SJSA1 (cell line): ENCODE measurements around the gene UBE2G1. TPM values are rescaled to one million over a fixed set of nuclear protein-coding genes. Genes with fewer than 3 reads are reported as not detected.
"Not testable (repeated sequence)": the region's sequence is repeated elsewhere in the genome, so short reads cannot be mapped to it uniquely, and the experiment has no call there.

Source experiments
- DNase-seq, 2 experiments: peaks; one replicate each; pipeline ENCODE4 v3.0.0-alpha.2; 2015 to 2020; ENCODE audit warnings: low spot score in 2 of 2, low read depth in 1 of 2
- H3K27ac ChIP-seq: fragments of 250-450 bp; sonication (Bioruptor Pico); 2 replicates; pipeline ENCODE4 v1.5.1; 2020; ENCODE audit warnings: mild to moderate bottlenecking, moderate library complexity
- H3K27me3 ChIP-seq: fragments of 250-450 bp; sonication (Bioruptor Pico); replicated peaks from 2 replicates; pipeline ENCODE4 v1.5.1; 2020; ENCODE audit warnings: mild to moderate bottlenecking, moderate library complexity
- H3K36me3 ChIP-seq: fragments of 250-450 bp; sonication (Bioruptor Pico); 2 replicates; pipeline ENCODE4 v1.5.1; 2020; ENCODE audit warnings: mild to moderate bottlenecking
- H3K4me1 ChIP-seq: fragments of 250-450 bp; sonication (Bioruptor Pico); replicated peaks from 2 replicates; pipeline ENCODE4 v1.6.1; 2021; ENCODE audit warnings: mild to moderate bottlenecking
- H3K4me3 ChIP-seq: fragments of 250-450 bp; sonication (Bioruptor Pico); 2 replicates; pipeline ENCODE4 v1.5.1; 2020; ENCODE audit warnings: mild to moderate bottlenecking
- H3K9me3 ChIP-seq: fragments of 250-450 bp; sonication (Bioruptor Pico); replicated peaks from 2 replicates; pipeline ENCODE4 v1.5.1; 2020; ENCODE audit warnings: mild to moderate bottlenecking
- total RNA-seq: library from RNA; depleted of rRNA; stranded (reverse); fragments of >200 nt; shearing (Covaris generic); gene quantifications from 2 replicates; pipeline ENCODE4 v1.2.3, GENCODE V29; 2014

The UBE2G1 gene
- total RNA-seq, 1 experiment from 2014 or later, result 39.8 TPM

GRCh38 chr17:4256952-4257351 is 109.5 kb downstream of the UBE2G1 start:
- no peaks in the 10 kb centered on the region for H3K27me3 ChIP-seq
- peaks cover 37% of the 10 kb centered on the region for H3K36me3 ChIP-seq
- H3K9me3 ChIP-seq, result peaks cover 16% of the 10 kb centered on the region
- no peak overlapping the region for H3K4me3 ChIP-seq
- H3K27ac ChIP-seq, result no peak overlapping the region
- no peaks in the 10 kb centered on the region for H3K4me1 ChIP-seq
- no peak for DNase-seq

GRCh38 chr17:4255271-4255670 is 111.2 kb downstream of the UBE2G1 start:
- not testable (repeated sequence) for H3K27ac ChIP-seq, H3K4me1 ChIP-seq, DNase-seq, H3K27me3 ChIP-seq, H3K4me3 ChIP-seq
- Histone ChIP-seq H3K9me3 (peaks cover 16% of the 10 kb centered on the region), H3K36me3 (peaks cover 25% of the 10 kb centered on the region)

- no peak overlapping the region for H3K27ac ChIP-seq
- no peak overlapping the region for H3K4me3 ChIP-seq
- H3K4me1 ChIP-seq, result no peaks in the 10 kb centered on the region
- no peaks in the 10 kb centered on the region for H3K9me3 ChIP-seq
- DNase-seq, result no peak
- peaks cover 10% of the 10 kb centered on the region for H3K36me3 ChIP-seq
- H3K27me3 ChIP-seq, result no peaks in the 10 kb centered on the region
Observed at GRCh38 chr17:4250887-4251286, 115.6 kb downstream of the UBE2G1 start.

- H3K9me3 ChIP-seq, result no peaks in the 10 kb centered on the region
- H3K4me3 ChIP-seq, result no peak overlapping the region
- no peak overlapping the region for H3K27ac ChIP-seq
- H3K27me3 ChIP-seq, result no peaks in the 10 kb centered on the region
- H3K36me3 ChIP-seq, result peaks cover 10% of the 10 kb centered on the region
- DNase-seq, result no peak
- no peaks in the 10 kb centered on the region for H3K4me1 ChIP-seq
Observed at GRCh38 chr17:4249452-4250029, 116.9 kb downstream of the UBE2G1 start.

- no peaks in the 10 kb centered on the region for H3K9me3 ChIP-seq
- no peaks in the 10 kb centered on the region for H3K4me1 ChIP-seq
- no peak overlapping the region for H3K27ac ChIP-seq
- no peaks in the 10 kb centered on the region for H3K27me3 ChIP-seq
- no peak overlapping the region for H3K4me3 ChIP-seq
- peaks cover 10% of the 10 kb centered on the region for H3K36me3 ChIP-seq
- no peak for DNase-seq
Observed at GRCh38 chr17:4248504-4249277, 117.8 kb downstream of the UBE2G1 start.

- no peak overlapping the region for H3K27ac ChIP-seq
- H3K27me3 ChIP-seq, result no peaks in the 10 kb centered on the region
- no peak overlapping the region for H3K4me3 ChIP-seq
- DNase-seq, result no peak
- H3K4me1 ChIP-seq, result no peaks in the 10 kb centered on the region
- H3K36me3 ChIP-seq, result peaks cover 7% of the 10 kb centered on the region
- H3K9me3 ChIP-seq, result no peaks in the 10 kb centered on the region
Observed at GRCh38 chr17:4247971-4248388, 118.5 kb downstream of the UBE2G1 start.

GRCh38 chr17:4247361-4247970 is 119.0 kb downstream of the UBE2G1 start:
- no peak for DNase-seq
- Histone ChIP-seq H3K36me3 (peaks cover 10% of the 10 kb centered on the region), H3K4me1 (no peaks in the 10 kb centered on the region), H3K27me3 (no peaks in the 10 kb centered on the region), H3K4me3 (no peak overlapping the region), H3K9me3 (no peaks in the 10 kb centered on the region), H3K27ac (no peak overlapping the region)

GRCh38 chr17:4246674-4247073 is 119.8 kb downstream of the UBE2G1 start:
- Histone ChIP-seq H3K9me3 (no peaks in the 10 kb centered on the region), H3K36me3 (peaks cover 15% of the 10 kb centered on the region), H3K27ac (no peak overlapping the region), H3K4me1 (no peaks in the 10 kb centered on the region), H3K27me3 (no peaks in the 10 kb centered on the region), H3K4me3 (no peak overlapping the region)
- DNase-seq, result no peak

GRCh38 chr17:4241535-4241934 is 124.9 kb downstream of the UBE2G1 start:
- Histone ChIP-seq H3K36me3 (peaks cover 34% of the 10 kb centered on the region), H3K27me3 (no peaks in the 10 kb centered on the region), H3K4me1 (no peaks in the 10 kb centered on the region), H3K4me3 (no peak overlapping the region), H3K27ac (no peak overlapping the region), H3K9me3 (no peaks in the 10 kb centered on the region)
- no peak for DNase-seq

- H3K4me3 ChIP-seq, result no peak overlapping the region
- H3K4me1 ChIP-seq, result no peaks in the 10 kb centered on the region
- H3K36me3 ChIP-seq, result peaks cover 55% of the 10 kb centered on the region
- H3K27ac ChIP-seq, result no peak overlapping the region
- no peaks in the 10 kb centered on the region for H3K27me3 ChIP-seq
- no peaks in the 10 kb centered on the region for H3K9me3 ChIP-seq
- no peak for DNase-seq
Observed at GRCh38 chr17:4236456-4236855, 130.0 kb downstream of the UBE2G1 start.

GRCh38 chr17:4235372-4236279 is 130.8 kb downstream of the UBE2G1 start:
- H3K9me3 ChIP-seq, result no peaks in the 10 kb centered on the region
- peaks cover 56% of the 10 kb centered on the region for H3K36me3 ChIP-seq
- no peak for DNase-seq
- no peaks in the 10 kb centered on the region for H3K27me3 ChIP-seq
- H3K27ac ChIP-seq, result no peak overlapping the region
- peaks cover 5% of the 10 kb centered on the region for H3K4me1 ChIP-seq
- no peak overlapping the region for H3K4me3 ChIP-seq

- Histone ChIP-seq H3K27ac (no peak overlapping the region), H3K27me3 (no peaks in the 10 kb centered on the region), H3K9me3 (no peaks in the 10 kb centered on the region), H3K4me1 (peaks cover 18% of the 10 kb centered on the region), H3K4me3 (no peak overlapping the region), H3K36me3 (peaks cover 48% of the 10 kb centered on the region)
- no peak for DNase-seq
Observed at GRCh38 chr17:4234401-4234800, 132.1 kb downstream of the UBE2G1 start.

GRCh38 chr17:4233668-4234258 is 132.7 kb downstream of the UBE2G1 start:
- peaks cover 45% of the 10 kb centered on the region for H3K36me3 ChIP-seq
- no peak for DNase-seq
- H3K27ac ChIP-seq, result no peak overlapping the region
- no peak overlapping the region for H3K4me3 ChIP-seq
- no peaks in the 10 kb centered on the region for H3K27me3 ChIP-seq
- H3K9me3 ChIP-seq, result no peaks in the 10 kb centered on the region
- H3K4me1 ChIP-seq, result peaks cover 23% of the 10 kb centered on the region
